ENCODE results near the gene DCUN1D4. TPM values are rescaled to one million over a fixed set of nuclear protein-coding genes. Genes with fewer than 3 reads are reported as not detected.

The DCUN1D4 gene
- total and polyA plus RNA-seq, 8 donors = 9.2 to 24.2 (median 16.9) TPM

GRCh38 chr4:51865717-51866116, 22.8 kb downstream of the DCUN1D4 start:
- WGBS, 2 donors = 96% methylated on average over 1 of the region's 1 CpG

GRCh38 chr4:51866835-51867234, 23.9 kb downstream of the DCUN1D4 start:
- intact Hi-C loops (cut with DNase I) = no loop called here
- peaks cover 0 to 28% (median 4%) of the 10 kb centered on the region in 3 donors for H3K36me3 ChIP-seq
- H3K27ac ChIP-seq = no peak overlapping the region
- ATAC-seq = no peak
- FAIRE-seq = no peak
- DNase-seq = no peak
- H3K4me3 ChIP-seq = no peak overlapping the region
- no peaks in the 10 kb centered on the region for H3K4me1 ChIP-seq
- H3K9me3 ChIP-seq = no peaks in the 10 kb centered on the region
- no peak for TF ChIP-seq CTCF (IDR thresholded peaks at IDR 0.05)
- 94 to 95% methylated on average over 7 of the region's 7 CpGs for WGBS, 2 donors
- no peaks in the 10 kb centered on the region for H3K27me3 ChIP-seq

More at GRCh38 chr4:51865717-51866116, 22.8 kb downstream of the DCUN1D4 start:
- ATAC-seq = no peak
- Histone ChIP-seq H3K27me3 (no peaks in the 10 kb centered on the region), H3K4me3 (no peak overlapping the region), H3K27ac (no peak overlapping the region), H3K9me3 (no peaks in the 10 kb centered on the region), H3K4me1 (no peaks in the 10 kb centered on the region), H3K36me3 (peaks cover 0 to 28% (median 4%) of the 10 kb centered on the region in 3 donors)
- FAIRE-seq = no peak
- no peak for TF ChIP-seq CTCF (IDR thresholded peaks at IDR 0.05)
- DNase-seq = no peak
- intact Hi-C loops (cut with DNase I) = no loop called here

GRCh38 chr4:51867689-51868448, 24.9 kb downstream of the DCUN1D4 start:
- Histone ChIP-seq H3K27ac (no peak overlapping the region), H3K4me1 (no peaks in the 10 kb centered on the region), H3K9me3 (no peaks in the 10 kb centered on the region), H3K4me3 (no peak overlapping the region), H3K36me3 (peaks cover 0 to 28% (median 4%) of the 10 kb centered on the region in 3 donors), H3K27me3 (no peaks in the 10 kb centered on the region)
- WGBS, 2 donors = 96 to 97% methylated on average over 16 of the region's 16 CpGs
- TF ChIP-seq CTCF (IDR thresholded peaks at IDR 0.05) = no peak
- DNase-seq (peak in 1 of 6 donors; percentile 55), ATAC-seq (no peak), FAIRE-seq (no peak)
- intact Hi-C loops (cut with DNase I) = no loop called here

GRCh38 chr4:51868449-51868847, 25.5 kb downstream of the DCUN1D4 start:
- 93 to 97% methylated on average over 2 of the region's 2 CpGs for WGBS, 2 donors
- Histone ChIP-seq H3K36me3 (peaks cover 0 to 28% (median 4%) of the 10 kb centered on the region in 3 donors), H3K4me1 (no peaks in the 10 kb centered on the region), H3K27me3 (no peaks in the 10 kb centered on the region), H3K9me3 (no peaks in the 10 kb centered on the region), H3K4me3 (no peak overlapping the region), H3K27ac (no peak overlapping the region)
- no peak for TF ChIP-seq CTCF (IDR thresholded peaks at IDR 0.05)
- intact Hi-C loops (cut with DNase I) = no loop called here
- FAIRE-seq (no peak), DNase-seq (no peak), ATAC-seq (no peak)
